Trophoblast cell (in vitro differentiated cells and primary cell): ENCODE results near the gene AGPAT3.

ENCODE experiments used
- DNase-seq, 2 donors: peaks; one replicate each; pipeline ENCODE4 v3.0.0-alpha.2; 2016
- H2AFZ ChIP-seq: 2 replicates; pipeline ENCODE4 v1.6.1; 2013; ENCODE audit warnings: low read length, moderate library complexity, mild to moderate bottlenecking; ENCODE audit not compliant: insufficient read depth, poor library complexity
- H2AK5ac ChIP-seq: 2 replicates; pipeline ENCODE4 v1.6.1; 2013; ENCODE audit warnings: mild to moderate bottlenecking, low read length
- H2BK120ac ChIP-seq: 2 replicates; pipeline ENCODE4 v1.6.1; 2013; ENCODE audit warnings: low read length, mild to moderate bottlenecking, moderate library complexity; ENCODE audit not compliant: insufficient read depth, poor library complexity
- H2BK12ac ChIP-seq: 2 replicates; pipeline ENCODE4 v1.6.1; 2013; ENCODE audit warnings: mild to moderate bottlenecking, low read length, moderate library complexity
- H2BK5ac ChIP-seq: 2 replicates; pipeline ENCODE4 v1.6.1; 2013; ENCODE audit warnings: low read length, low read depth, moderate library complexity, mild to moderate bottlenecking; ENCODE audit not compliant: poor library complexity
- H3K14ac ChIP-seq: 2 replicates; pipeline ENCODE4 v1.6.1; 2013; ENCODE audit warnings: mild to moderate bottlenecking, low read length
- H3K18ac ChIP-seq: 2 replicates; pipeline ENCODE4 v1.6.1; 2013; ENCODE audit warnings: mild to moderate bottlenecking, low read length
- H3K23ac ChIP-seq: 2 replicates; pipeline ENCODE4 v1.6.1; 2013; ENCODE audit warnings: low read length
- H3K27ac ChIP-seq: 2 replicates; pipeline ENCODE4 v1.5.1; 2013; ENCODE audit warnings: low read depth, mild to moderate bottlenecking, inconsistent platforms, low read length, moderate library complexity
- H3K27me3 ChIP-seq: 2 replicates; pipeline ENCODE4 v1.6.1; 2013; ENCODE audit warnings: inconsistent platforms, mild to moderate bottlenecking, low read length, moderate library complexity; ENCODE audit not compliant: insufficient read depth
- H3K36me3 ChIP-seq, 2 experiments: 1 replicate in 1 of 2; 2 replicates in 1 of 2; pipeline ENCODE4 v1.6.1; 2013; ENCODE audit warnings: low read length in 2 of 2, mild to moderate bottlenecking in 2 of 2, moderate library complexity in 1 of 2; ENCODE audit not compliant: insufficient read depth in 2 of 2, control insufficient read depth in 1 of 2
- H3K4ac ChIP-seq: 2 replicates; pipeline ENCODE4 v1.6.1; 2013; ENCODE audit warnings: low read depth, mild to moderate bottlenecking, low read length, moderate library complexity
- H3K4me1 ChIP-seq, 2 experiments: 1 replicate in 1 of 2; 2 replicates in 1 of 2; pipeline ENCODE4 v1.6.1; 2013; ENCODE audit warnings: low read length in 2 of 2, mild to moderate bottlenecking in 2 of 2, moderate library complexity in 1 of 2; ENCODE audit not compliant: insufficient read depth in 2 of 2, control insufficient read depth in 1 of 2
- H3K4me2 ChIP-seq: 2 replicates; pipeline ENCODE4 v1.6.1; 2013; ENCODE audit warnings: inconsistent platforms, mild to moderate bottlenecking, low read length, moderate library complexity
- H3K4me3 ChIP-seq: 2 replicates; pipeline ENCODE4 v1.5.1; 2013; ENCODE audit warnings: mild to moderate bottlenecking, low read depth, low read length, inconsistent platforms
- H3K79me1 ChIP-seq: one replicate; pipeline ENCODE4 v1.6.1; 2013; ENCODE audit warnings: low read length
- H3K79me2 ChIP-seq: 2 replicates; pipeline ENCODE4 v1.6.1; 2013; ENCODE audit warnings: low read length, mild to moderate bottlenecking; ENCODE audit not compliant: control insufficient read depth, insufficient read depth, poor library complexity
- H3K9ac ChIP-seq: 2 replicates; pipeline ENCODE4 v1.6.1; 2013; ENCODE audit warnings: mild to moderate bottlenecking, low read length
- H3K9me3 ChIP-seq: 2 replicates; pipeline ENCODE4 v1.6.1; 2013; ENCODE audit warnings: low read depth, mild to moderate bottlenecking, control low read depth, inconsistent platforms, low read length; ENCODE audit not compliant: insufficient read depth
- H4K12ac ChIP-seq: 2 replicates; pipeline ENCODE4 v1.6.1; 2013; ENCODE audit warnings: low read depth, mild to moderate bottlenecking, low read length, moderate library complexity
- H4K8ac ChIP-seq: 2 replicates; pipeline ENCODE4 v1.6.1; 2013; ENCODE audit warnings: low read depth, mild to moderate bottlenecking, low read length, moderate library complexity
- H4K91ac ChIP-seq: one replicate; pipeline ENCODE4 v1.6.1; 2013; ENCODE audit warnings: low read depth, mild to moderate bottlenecking, low read length, moderate library complexity
- WGBS: extraction: QIAGEN DNeasy Blood & Tissue Kit; methylation state at CpG from one replicate; pipeline ENCODE4 v1.1.7; 2013; ENCODE audit warnings: missing lambda C conversion rate; ENCODE audit not compliant: insufficient read length, insufficient coverage; ENCODE audit errors: extremely low coverage; 5-methylcytosine and 5-hydroxymethylcytosine counted together

Gene AGPAT3

GRCh38 chr21:43892984-43893535 is 28.0 kb downstream of the AGPAT3 start:
- H3K4ac ChIP-seq: no peak overlapping the region
- no peak overlapping the region for H3K4me3 ChIP-seq
- H3K27me3 ChIP-seq: no peaks in the 10 kb centered on the region
- H4K8ac ChIP-seq: no peak overlapping the region
- H3K9me3 ChIP-seq: peaks cover 2% of the 10 kb centered on the region
- H2AFZ ChIP-seq: no peak overlapping the region
- no peak overlapping the region for H2BK5ac ChIP-seq
- H3K79me2 ChIP-seq: no peaks in the 10 kb centered on the region
- no peaks in the 10 kb centered on the region for H3K36me3 ChIP-seq
- WGBS: no CpG with 5 or more reads among the region's 5 CpGs
- no peak overlapping the region for H4K91ac ChIP-seq
- no peak overlapping the region for H4K12ac ChIP-seq
- no peak overlapping the region for H2BK120ac ChIP-seq
- no peaks in the 10 kb centered on the region for H3K79me1 ChIP-seq
- no peak overlapping the region for H3K14ac ChIP-seq
- no peak overlapping the region for H3K27ac ChIP-seq
- H3K4me2 ChIP-seq: no peak overlapping the region
- no peak overlapping the region for H3K18ac ChIP-seq
- no peak overlapping the region for H2BK12ac ChIP-seq
- H3K4me1 ChIP-seq: no peaks in the 10 kb centered on the region
- no peak overlapping the region for H3K9ac ChIP-seq
- no peak overlapping the region for H3K23ac ChIP-seq
- no peak for DNase-seq
- no peak overlapping the region for H2AK5ac ChIP-seq

GRCh38 chr21:43893536-43894205 is 28.6 kb downstream of the AGPAT3 start:
- Histone ChIP-seq H3K23ac (no peak overlapping the region), H3K79me1 (no peaks in the 10 kb centered on the region), H3K14ac (no peak overlapping the region), H2BK5ac (no peak overlapping the region), H3K4me3 (no peak overlapping the region), H3K4ac (no peak overlapping the region), H3K9ac (no peak overlapping the region), H2AFZ (no peak overlapping the region), H2AK5ac (no peak overlapping the region), H3K18ac (no peak overlapping the region), H3K4me1 (no peaks in the 10 kb centered on the region), H2BK12ac (no peak overlapping the region), H3K4me2 (no peak overlapping the region), H3K9me3 (peaks cover 2% of the 10 kb centered on the region), H3K79me2 (no peaks in the 10 kb centered on the region), H3K27me3 (no peaks in the 10 kb centered on the region), H3K27ac (no peak overlapping the region), H4K12ac (no peak overlapping the region), H2BK120ac (no peak overlapping the region), H4K8ac (no peak overlapping the region), H3K36me3 (no peaks in the 10 kb centered on the region), H4K91ac (no peak overlapping the region)
- DNase-seq: no peak
- no CpG with 5 or more reads among the region's 19 CpGs for WGBS

GRCh38 chr21:43894206-43894577 is 29.2 kb downstream of the AGPAT3 start:
- no peak overlapping the region for H2BK12ac ChIP-seq
- no CpG with 5 or more reads among the region's 4 CpGs for WGBS
- no peak overlapping the region for H2AK5ac ChIP-seq
- H2AFZ ChIP-seq: no peak overlapping the region
- H3K18ac ChIP-seq: no peak overlapping the region
- H3K27ac ChIP-seq: no peak overlapping the region
- no peak overlapping the region for H3K4me2 ChIP-seq
- H3K36me3 ChIP-seq: no peaks in the 10 kb centered on the region
- no peak overlapping the region for H4K12ac ChIP-seq
- H3K4ac ChIP-seq: no peak overlapping the region
- no peaks in the 10 kb centered on the region for H3K4me1 ChIP-seq
- no peak overlapping the region for H3K14ac ChIP-seq
- H3K79me1 ChIP-seq: no peaks in the 10 kb centered on the region
- DNase-seq: no peak
- H2BK5ac ChIP-seq: no peak overlapping the region
- no peak overlapping the region for H4K91ac ChIP-seq
- no peaks in the 10 kb centered on the region for H3K79me2 ChIP-seq
- H3K4me3 ChIP-seq: no peak overlapping the region
- H2BK120ac ChIP-seq: no peak overlapping the region
- no peak overlapping the region for H4K8ac ChIP-seq
- H3K9me3 ChIP-seq: peaks cover 4% of the 10 kb centered on the region
- H3K23ac ChIP-seq: no peak overlapping the region
- H3K9ac ChIP-seq: no peak overlapping the region
- no peaks in the 10 kb centered on the region for H3K27me3 ChIP-seq

GRCh38 chr21:43895196-43895595 is 30.2 kb downstream of the AGPAT3 start:
- Histone ChIP-seq H4K8ac (no peak overlapping the region), H3K4me2 (no peak overlapping the region), H3K79me2 (no peaks in the 10 kb centered on the region), H3K27ac (no peak overlapping the region), H3K4me1 (no peaks in the 10 kb centered on the region), H4K91ac (no peak overlapping the region), H3K18ac (no peak overlapping the region), H3K14ac (no peak overlapping the region), H2BK12ac (no peak overlapping the region), H3K27me3 (no peaks in the 10 kb centered on the region), H2BK120ac (no peak overlapping the region), H3K9ac (no peak overlapping the region), H3K36me3 (no peaks in the 10 kb centered on the region), H3K23ac (no peak overlapping the region), H3K4me3 (no peak overlapping the region), H3K79me1 (no peaks in the 10 kb centered on the region), H3K9me3 (peaks cover 9% of the 10 kb centered on the region), H2AK5ac (no peak overlapping the region), H3K4ac (no peak overlapping the region), H2AFZ (no peak overlapping the region), H2BK5ac (no peak overlapping the region), H4K12ac (no peak overlapping the region)
- WGBS: no CpG with 5 or more reads among the region's 4 CpGs
- DNase-seq: no peak
